Activated gamma-delta T cell (primary cell): Measurements from ENCODE around the gene NDUFB2.
A peak's percentile ranks its signal among the peaks of the same experiment; 100 is the strongest.
"Not testable (repeated sequence)": the region's sequence is repeated elsewhere in the genome, so short reads cannot be mapped to it uniquely, and the experiment has no call there.

Experiments
- DNase-seq: peaks from one replicate; lab custom pipeline; 2025; lab: John Stamatoyannopoulos, UW
- total RNA-seq, 2 donors: gene quantifications; one replicate each; lab custom pipeline; 2026; lab: John Stamatoyannopoulos, UW

The NDUFB2 gene
- total RNA-seq = 34.5 to 42.2 reads per million in 2 donors

DNA sequence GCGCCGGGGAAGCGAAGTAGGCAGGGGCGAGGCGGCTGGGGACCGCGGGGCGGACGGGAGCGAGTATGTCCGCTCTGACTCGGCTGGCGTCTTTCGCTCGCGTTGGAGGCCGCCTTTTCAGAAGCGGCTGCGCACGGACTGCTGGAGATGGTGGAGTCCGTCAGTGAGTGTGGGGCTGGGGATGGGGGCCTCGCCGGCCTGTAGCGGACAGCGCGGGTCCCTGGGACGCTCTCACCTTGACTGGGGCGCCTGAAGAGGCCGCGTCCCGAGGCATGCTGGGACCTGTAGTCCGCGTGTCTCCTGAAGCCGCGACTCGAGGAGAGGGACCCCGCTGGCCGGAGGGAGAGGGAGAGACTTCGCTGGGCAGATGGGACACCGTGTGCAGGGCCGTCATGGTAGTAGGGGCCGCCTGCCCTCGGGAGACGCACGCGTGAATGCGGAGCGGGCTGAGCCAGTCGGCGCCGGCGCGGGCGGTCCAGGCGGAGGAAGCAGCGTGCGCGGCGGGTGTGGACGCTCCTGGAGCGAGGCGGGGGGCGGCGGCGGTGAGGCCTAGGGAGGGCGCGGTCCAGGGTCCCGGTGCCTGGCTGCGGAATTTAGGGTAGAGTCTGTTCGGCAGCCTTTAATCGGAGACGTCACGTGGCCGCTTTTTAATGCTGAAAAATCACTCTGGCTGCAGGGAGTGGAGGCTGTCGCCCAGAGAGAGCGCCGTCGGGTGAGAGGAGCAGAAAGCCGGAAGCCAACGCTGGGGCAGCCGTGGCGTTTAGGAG lies at the start of gene NDUFB2:
TSS of gene NDUFB2 (plus strand) at position 29 of the 767 bp plus-strand sequence. CDS start at position 66, 37 bp downstream.
- peak; percentile 68 for DNase-seq

DNA sequence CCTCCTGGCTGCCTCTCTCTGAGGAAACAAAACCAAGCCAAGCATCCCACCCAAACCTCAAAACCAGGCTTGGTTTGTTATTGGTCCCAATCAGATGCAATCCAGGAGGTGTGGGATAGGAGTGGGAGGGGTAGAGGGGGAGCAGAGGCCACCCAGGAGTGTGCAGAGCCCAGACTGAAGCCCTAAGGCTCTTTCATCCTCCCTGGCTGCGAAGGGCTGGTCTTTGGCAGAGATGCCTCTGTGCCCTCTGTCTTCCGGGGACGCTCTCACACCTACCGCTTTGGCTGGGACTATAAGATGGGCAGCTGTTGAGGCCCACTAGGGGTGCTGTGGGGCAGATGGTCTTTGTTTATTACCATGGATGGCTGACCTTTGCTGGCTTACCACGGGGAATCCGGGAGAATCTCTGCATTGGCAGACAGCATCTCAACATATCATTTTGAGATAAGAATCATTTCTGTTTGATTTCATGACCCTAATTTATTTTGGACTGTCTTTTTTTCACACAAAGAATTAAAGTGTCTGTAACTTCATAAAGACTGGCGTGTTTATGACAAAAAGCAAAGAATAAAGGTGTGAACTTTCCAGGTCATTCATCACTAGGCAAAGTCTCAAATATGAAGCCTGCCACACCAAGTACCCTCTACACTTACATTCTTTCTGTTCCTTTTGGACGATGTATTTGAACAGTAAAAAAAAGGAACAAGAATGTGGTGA lies 49.4 kb upstream of the NDUFB2 start:
- DNase-seq = no peak

DNA sequence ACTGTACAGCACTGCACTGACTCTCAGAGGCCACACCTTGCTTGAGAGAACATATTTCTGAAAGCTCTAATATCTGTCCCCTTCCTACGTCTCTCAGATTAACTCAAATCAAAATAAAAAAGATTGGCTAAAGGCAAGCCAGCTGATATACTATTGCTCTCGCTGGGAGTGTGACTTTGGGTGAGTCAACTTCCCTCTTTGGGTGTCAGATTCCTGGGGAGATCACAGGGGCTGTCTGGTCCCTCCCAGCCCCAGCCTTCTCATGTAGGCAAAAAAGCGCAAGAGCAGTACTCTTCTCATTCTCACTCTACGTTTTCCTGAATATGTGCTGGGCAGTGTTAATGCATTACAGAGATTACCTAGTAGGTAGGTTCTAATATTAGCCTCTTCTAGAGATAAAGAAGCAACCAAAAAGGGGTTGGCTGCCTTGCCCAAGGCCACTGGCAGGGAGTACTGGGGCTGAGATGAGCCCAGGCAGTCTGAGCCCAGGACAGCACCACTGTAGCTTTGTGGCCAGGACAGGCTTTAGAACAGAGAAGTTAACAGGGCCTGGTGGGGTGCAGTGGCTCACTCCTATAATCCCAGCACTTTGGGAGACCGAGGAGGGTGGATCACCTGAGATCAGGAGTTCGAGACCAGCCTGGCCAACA lies 46.8 kb upstream of the NDUFB2 start:
- DNase-seq = no peak

DNA sequence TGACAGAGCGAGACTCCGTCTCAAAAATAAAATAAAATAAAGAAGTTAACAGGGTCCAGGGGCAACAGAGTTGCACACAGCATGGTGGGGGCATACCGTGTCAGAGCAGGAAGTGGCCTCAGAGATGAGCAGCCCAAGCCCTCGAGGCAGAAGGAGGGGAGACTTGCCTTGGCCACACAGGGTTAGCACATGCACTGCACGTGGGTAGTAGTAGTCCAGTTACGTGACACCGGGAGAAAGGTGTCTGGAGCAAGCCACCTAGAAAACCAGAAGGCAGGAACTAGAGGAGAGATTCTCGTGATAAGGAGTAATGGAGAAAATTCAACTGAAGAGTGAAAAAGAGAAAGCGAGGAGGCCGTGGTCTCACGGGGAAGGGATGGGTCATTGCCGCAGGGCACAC lies 46.1 kb upstream of the NDUFB2 start:
- DNase-seq = no peak

DNA sequence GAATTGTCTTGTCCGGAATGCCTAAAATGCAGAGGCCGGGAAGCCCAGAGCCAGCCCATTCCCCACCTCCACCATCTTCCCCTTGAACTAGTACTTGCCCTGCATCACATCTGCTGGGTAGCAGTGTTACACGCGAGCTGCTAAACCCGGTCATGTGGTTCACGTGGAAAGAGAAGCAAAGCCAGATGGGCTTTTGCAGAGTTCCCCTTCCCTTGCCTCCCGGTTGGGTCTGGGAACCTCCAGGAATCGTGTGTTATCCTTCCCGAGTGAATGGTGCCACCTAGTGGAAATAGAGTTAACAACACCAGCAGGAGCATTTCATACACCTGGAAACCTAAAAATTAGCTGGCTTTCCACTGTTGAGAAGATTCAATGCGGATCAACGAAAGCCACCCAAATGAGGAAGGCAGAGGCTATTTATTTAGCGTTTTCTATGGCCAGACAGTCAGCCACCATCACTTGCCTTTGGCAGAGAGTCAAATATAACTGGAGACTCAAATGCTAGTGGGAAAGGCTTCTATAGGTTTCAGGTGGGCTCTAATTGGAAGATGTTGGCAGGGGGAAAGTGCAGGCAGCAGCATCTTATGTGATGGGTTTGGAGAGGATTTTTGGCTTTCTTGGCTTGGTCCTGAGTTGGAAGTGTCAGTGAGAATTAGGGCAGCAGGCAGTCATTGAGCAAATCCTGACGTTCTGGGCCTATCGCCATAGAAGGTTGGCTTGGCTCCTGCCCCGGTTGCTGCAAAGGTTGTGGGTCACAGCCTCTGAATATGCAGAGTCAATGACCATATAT lies 43.0 kb upstream of the NDUFB2 start:
- DNase-seq = no peak

DNA sequence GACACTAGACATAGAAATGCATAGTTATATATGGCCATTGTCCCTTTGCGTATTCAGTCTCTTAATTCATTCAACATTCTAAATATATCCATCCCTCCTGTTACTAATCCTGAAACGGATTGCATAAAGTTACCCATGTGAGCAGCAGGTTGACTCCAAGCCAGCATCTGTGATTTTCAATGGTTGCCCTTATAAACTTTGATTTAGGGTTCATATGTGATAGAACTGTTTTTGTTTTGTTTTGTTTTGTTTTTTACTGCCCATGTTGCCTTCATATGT lies 42.5 kb upstream of the NDUFB2 start:
- no peak for DNase-seq

DNA sequence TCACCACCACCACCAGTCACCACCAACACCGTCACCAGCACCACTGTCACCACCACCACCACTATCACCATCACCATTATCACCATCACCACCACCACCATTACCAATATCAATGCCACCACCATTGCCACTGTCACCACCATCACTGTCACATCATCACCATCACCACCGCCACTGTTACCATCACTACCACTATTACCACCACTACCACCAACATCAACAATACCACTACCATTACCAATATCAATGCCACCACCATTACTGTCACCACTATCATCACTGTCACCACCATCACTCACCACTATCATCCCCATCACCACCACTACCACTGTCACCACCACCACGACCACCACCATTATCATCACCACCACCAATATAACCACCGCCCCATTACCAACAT lies 41.8 kb upstream of the NDUFB2 start:
- DNase-seq = no peak

DNA sequence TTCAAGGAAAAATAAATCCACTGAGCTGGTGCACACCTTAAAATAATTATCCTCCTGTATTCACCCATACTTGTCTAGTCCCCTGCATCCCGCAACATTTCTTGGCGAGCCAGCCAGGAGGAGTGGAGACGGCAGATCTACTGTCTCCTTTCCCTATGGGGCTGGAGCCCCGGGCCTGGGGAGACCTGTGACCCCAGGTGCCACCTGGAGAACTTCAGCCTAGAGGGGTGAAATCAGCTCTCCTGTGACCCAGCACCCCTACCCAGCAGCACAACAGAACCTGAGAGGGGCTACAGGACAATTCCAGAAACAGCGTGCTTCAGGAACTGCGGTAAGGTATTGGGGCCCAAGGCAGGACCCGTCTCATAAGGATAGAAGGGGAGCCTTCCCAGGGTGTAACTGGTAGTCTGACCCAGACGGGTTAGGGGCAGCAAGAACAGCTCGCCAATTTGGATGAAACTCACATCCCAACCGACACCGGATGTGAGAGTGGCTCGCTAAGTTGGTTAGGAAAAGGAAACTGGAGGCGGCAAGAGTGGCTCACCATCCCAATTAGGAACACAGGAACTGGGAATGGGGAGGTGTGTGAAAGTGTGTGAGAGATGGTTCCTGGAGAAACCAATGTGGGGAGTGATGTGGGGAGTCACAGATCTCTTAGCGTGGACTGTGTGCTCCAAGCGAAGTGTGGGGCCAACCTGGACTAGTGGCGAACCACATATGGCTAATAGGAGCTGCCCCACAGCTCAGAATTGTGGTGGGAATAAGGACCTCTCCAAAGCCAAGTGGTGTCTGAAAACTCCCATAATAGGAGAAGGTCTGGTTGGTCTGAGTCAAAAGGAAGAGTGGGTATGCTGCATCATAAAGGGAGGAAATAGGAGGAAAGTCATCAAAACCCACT lies 40.7 kb upstream of the NDUFB2 start:
- no peak for DNase-seq

DNA sequence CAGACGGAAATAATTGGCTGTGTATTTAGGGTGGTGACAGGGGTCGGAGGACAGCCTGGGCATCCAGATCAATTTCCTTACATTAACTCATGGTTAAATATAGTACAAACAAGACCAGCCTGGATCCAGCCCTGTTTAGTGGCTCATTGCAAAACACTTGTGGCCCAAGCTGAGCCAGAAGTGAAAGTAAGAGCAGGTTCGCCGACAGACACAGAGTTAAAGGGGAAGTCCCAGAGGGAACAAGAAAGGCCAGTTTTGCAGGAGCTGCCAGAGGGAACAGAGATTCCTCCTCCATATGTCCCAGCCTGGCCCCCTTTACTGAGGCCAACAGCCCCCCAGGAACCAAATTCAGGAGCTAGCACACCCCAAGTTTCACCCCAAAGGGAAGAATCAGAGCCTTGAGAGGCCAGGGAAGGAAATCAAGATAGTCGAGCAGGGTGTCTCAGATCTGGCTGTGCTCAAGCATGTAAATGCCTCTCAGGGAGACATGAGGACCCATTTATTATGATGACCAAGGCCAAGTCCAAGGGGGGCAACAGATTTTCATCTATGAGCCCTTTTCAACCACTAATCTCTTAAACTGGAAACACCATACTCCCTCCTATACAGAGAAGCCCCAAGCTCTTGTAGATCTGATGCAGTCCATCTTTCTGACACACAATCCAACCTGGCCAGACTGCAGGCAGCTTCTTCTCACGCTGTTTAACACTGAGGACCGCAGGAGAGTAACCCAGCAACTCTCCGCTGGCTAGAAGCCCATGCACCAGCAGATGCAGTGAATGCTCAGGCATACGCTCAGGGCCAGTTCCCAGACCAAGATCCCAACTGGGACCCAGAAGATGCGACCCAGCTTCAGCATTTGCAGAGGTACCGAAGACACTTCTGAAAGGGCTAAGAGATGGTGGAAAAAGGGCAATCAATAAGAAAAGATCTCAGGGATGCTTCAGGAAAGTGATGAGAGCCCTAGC lies 39.7 kb upstream of the NDUFB2 start:
- DNase-seq = no peak

DNA sequence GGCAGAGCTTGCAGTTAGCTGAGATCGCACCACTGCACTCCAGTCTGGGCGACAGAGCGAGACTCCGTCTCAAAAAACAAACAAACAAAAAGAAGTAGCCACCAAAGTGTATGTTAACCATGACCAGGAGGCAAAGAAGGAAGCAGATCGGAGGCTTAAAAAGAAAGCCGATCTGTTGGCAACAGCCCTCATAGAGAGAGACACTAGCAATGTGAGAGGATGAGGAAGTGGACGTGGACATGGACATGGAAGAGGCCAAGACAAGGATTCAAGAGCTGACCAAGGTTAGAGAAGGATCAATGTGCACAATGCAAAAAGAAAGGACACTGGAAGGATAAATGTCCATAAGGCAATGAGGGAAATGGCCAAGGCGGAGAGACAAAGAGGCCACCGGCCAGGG lies 38.6 kb upstream of the NDUFB2 start:
- no peak for DNase-seq

DNA sequence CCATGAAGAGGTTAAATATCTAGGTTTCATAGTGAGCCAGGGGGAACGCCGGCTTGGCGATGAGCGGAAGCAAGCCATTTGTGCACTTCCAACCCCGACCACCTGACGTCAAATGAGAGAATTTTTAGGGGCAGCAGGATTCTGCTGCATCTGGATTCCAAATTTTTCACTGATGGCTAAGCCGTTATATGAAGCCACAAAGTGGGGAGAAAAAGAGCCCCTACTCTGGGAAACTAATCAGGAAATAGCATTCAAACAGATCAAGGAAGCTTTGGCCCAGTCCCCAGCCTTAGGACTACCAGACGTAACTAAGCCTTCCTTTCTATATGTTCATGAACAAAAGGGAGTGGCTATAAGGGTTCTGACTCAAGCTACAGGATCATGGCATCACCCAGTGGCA lies 36.7 kb upstream of the NDUFB2 start:
- no peak for DNase-seq

DNA sequence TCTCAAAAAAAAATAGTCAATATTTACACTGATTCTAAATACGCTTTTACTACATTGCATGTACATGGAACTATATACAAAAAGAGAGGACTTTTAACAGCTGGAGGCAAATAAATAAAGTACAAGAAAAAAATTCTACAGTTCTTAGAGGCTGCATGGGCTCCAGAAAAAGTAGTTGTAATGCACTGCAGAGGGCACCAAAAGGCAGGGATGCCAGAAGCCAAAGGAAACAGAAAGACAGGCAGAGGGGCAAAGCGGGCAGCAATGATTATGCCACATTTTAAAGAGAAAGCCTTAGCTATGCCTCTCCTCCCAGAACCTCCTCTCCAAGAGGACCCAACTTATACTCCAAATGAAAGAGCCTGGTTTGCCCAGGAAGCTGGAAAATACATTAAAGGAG lies 35.4 kb upstream of the NDUFB2 start:
- DNase-seq = no peak

DNA sequence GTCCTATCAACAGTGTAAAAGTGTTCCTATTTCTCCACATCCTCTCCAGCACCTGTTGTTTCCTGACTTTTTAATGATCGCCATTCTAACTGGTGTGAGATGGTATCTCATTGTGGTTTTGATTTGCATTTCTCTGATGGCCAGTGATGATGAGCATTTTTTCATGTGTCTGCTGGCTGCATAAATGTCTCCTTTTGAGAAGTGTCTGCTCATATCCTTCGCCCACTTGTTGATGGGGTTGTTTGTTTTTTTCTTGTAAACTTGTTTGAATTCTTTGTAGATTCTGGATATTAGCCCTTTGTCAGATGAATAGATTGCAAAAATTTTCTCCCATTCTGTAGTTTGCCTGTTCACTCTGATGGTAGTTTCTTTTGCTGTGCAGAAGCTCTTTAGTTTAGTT lies 33.6 kb upstream of the NDUFB2 start:
- not testable (repeated sequence) for DNase-seq

DNA sequence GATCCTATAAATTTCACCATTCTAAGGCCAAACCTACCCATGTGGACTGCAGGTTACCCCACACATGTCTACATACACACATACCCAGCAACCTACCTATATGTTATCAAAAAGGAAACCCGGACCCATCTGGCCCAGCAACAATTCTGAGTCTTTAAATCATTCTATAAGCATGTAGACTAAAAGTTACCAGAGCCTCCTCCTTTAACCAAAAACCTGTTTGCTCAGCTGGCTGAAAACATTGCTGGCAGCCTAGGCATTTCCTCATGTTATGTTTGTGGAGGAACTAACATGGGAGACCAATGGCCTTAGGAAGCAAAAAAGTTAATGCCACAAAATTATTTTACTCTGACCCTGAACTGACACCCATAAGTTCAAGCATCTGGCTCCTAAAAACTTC lies 29.0 kb upstream of the NDUFB2 start:
- no peak for DNase-seq

DNA sequence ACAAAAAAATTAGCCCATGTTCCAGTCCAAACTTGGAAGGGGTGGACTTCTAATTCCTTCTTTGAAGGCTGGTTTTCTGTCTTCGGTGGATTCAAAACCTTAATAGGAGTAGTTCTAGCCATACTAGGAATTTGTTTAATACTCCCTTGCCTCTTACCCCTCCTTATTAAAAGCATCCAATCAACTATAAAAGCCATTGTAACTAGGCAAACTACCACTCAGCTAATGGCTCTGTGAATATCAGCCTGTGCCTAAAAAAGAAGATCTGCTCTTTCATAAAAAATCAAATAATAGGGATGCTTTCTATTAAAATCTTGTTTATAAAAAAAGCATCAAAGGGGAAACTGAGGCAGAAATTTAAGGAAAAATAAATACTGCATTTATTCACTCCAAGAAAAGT lies 27.9 kb upstream of the NDUFB2 start:
- DNase-seq = no peak

DNA sequence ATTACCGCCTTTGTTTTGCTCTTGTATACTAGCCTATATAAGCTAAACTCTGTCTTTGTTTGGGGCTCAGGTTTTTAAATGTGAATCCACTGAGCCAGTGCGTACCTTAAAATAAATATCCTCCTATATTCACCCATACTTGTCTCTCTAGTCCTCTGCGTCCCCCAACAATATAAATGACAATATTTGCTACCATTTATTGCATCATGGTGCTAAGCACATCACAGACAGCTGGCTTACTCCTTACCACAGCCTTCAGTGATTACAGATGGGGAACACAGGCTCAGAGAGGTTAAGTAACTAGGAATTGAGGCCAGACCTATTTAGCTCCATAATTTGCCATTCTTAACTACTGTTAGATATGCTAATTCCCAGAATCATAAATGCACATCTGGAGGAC lies 27.2 kb upstream of the NDUFB2 start:
- DNase-seq = no peak

DNA sequence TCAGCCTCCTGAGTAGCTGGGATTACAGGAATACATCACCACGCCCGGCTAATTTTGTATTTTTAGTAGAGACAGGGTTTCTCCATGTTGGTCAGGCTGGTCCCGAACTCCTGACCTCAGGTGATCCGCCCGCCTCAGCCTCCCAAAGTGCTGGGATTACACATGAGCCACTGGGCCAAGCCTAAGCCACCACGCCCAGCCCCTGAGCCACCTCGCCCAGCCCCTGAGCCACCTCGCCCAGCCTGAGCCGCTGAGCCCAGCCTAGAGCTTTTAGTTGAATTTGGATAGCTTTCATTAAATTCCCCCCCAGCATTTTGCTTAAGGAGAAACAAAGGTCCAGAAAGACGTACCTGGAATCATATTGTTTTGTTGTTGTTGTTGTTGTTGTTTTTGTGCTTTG lies 26.6 kb upstream of the NDUFB2 start:
- DNase-seq = not testable (repeated sequence)

DNA sequence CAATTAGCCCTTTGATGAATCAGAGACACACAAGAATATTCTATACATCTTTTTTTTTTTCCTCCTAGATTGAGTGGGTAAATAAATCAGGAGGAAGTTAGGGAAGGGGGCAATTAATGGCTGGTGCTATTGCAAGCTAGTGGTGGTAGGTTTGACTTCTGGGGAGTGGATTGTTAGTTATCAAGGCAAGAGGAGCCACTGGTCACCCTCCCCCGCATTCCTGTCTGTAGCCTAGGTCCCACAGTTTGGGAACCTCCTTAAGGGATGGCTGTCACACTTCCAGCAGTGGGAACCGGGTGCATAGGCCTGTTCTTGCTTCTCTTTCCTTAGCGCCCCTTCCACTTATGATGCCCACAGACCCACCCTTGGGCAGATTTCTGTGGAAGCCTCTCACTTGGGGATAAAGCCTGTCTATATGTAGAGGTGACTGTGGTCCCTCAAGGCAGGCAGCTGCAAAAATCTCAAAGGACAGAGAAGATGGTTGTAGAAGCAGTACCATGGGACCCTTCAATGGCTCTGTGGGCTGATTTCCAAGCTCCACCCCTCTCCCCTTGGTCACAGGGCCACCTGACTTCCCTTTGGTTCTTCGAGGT lies 26.1 kb upstream of the NDUFB2 start:
- no peak for DNase-seq

DNA sequence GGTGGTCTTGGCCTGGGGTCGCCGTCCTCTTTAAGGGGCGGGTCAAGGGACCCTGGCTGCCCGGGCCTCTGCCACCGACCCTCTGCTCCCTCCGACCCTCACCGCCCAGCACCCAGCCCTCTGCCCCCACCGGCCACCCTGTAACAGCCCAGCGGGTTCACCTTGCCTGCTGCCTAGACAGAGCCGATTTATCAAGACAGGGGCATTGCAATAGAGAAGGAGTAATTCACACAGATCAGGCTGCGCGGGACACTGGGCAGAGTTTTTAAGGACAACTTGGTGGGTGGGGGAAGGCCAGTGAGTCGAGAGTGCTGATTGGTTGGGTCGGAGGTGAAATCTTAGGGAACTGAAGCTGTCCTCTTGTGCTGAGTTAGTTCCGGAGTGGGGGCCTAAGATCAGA lies 24.5 kb upstream of the NDUFB2 start:
- DNase-seq = no peak
